Ovary (tissue), 9 donors: ENCODE measurements around the gene GPBP1. TPM values are rescaled to one million over a fixed set of nuclear protein-coding genes. Genes with fewer than 3 reads are reported as not detected.

Source experiments
- DNase-seq, 5 donors: peaks; one replicate each; pipeline ENCODE4 v3.0.0-alpha.2; 2019 to 2020
- H3K27ac ChIP-seq, 2 donors: fragments of 200-600 bp; one replicate each; pipeline versions ENCODE4 v1.5.1 to v1.8.0; 2019 to 2022
- H3K27me3 ChIP-seq: fragments of 200-600 bp; one replicate; pipeline ENCODE4 v1.8.0; 2022
- H3K36me3 ChIP-seq: fragments of 200-600 bp; sonication (generic); one replicate; pipeline ENCODE4 v1.5.1; 2019
- H3K4me1 ChIP-seq: one replicate; pipeline ENCODE4 v1.8.1; 2013; ENCODE audit warnings: mild to moderate bottlenecking, moderate library complexity; ENCODE audit not compliant: insufficient read depth
- H3K4me3 ChIP-seq: fragments of 200-600 bp; sonication (generic); one replicate; pipeline ENCODE4 v1.5.1; 2017
- H3K9me3 ChIP-seq, 2 donors: fragments of 200-600 bp in 1 of 2; sonication (generic) in 1 of 2; one replicate each; pipeline versions ENCODE4 v1.5.1 to v1.8.1; 2013 to 2019; ENCODE audit warnings: mild to moderate bottlenecking in 1 of 2, moderate library complexity in 1 of 2
- CTCF ChIP-seq, 3 donors: fragments of 450-650 bp in 2 of 3; fragments of 200-600 bp in 1 of 3; IDR thresholded peaks; one replicate each; pipeline versions ENCODE4 v1.5.1 to v1.8.0; 2016 to 2022; ENCODE audit warnings: antibody characterized with exemption in 3 of 3, mild to moderate bottlenecking in 1 of 3
- EP300 ChIP-seq: sonication (generic); formaldehyde crosslinking; IDR thresholded peaks from one replicate; pipeline ENCODE4 v1.6.1; 2017; ENCODE audit warnings: antibody characterized with exemption
- POLR2A ChIP-seq: fragments of 450-650 bp; IDR thresholded peaks from one replicate; pipeline ENCODE4 v1.6.1; 2017; ENCODE audit warnings: antibody characterized with exemption, mild to moderate bottlenecking, moderate library complexity
- WGBS, 3 donors: extraction: QIAGEN DNeasy Blood & Tissue Kit in 1 of 3; methylation state at CpG; one replicate each; pipeline versions ENCODE4 v1.1.5 to v1.1.7; 2013 to 2017; 5-methylcytosine and 5-hydroxymethylcytosine counted together
- intact Hi-C, 4 donors: fragments of 100-400 bp; cut with DNase I; formaldehyde crosslinking; loops; one replicate each; pipeline versions ENCODE4 v1.11.0 to v1.15.1; 2022 to 2023
- polyA plus RNA-seq, 2 donors: library from polyadenylated mRNA; stranded (reverse); fragments of 200-250 nt in 1 of 2; fragments of 350-450 nt in 1 of 2; fragmentation: Illumina TruSeq in 1 of 2; extraction: RNeasy Lipid Tissue Mini Kit (QIAGEN cat#74804) in 1 of 2; gene quantifications; one replicate each; pipeline ENCODE4 v1.2.3, GENCODE V29; 2013 to 2014
- total RNA-seq, 7 donors: library from RNA; depleted of rRNA in 2 of 7; stranded (reverse); fragments of >200 nt in 2 of 7; fragmentation: NEBNext Ultra II Directional in 3 of 7; extraction: Animal tissue kit (Norgen Biotek cat#: 25700) in 3 of 7; gene quantifications; one replicate each; pipeline versions ENCODE4 v1.1.0 to v1.2.4, GENCODE V29; 2016 to 2023
- donor health status: DM: no; HTN: no; CAD: no; lungs with moderate emphysema.
- donor health status: DM: no; HTN: no; CAD: no.
- donor health status: Bipolar disorder and iron deficiency.
- donor health status: DM: yes; HTN: yes; CAD: no.
- donor health status: DM: no; HTN: no; CAD: no.
- donor health status: DM: yes; HTN: yes; CAD: no.

Gene GPBP1
- total and polyA plus RNA-seq, 9 donors, result 63.7 to 124 (median 93.3) TPM

- TF ChIP-seq POLR2A (no peak), CTCF (IDR thresholded peaks at IDR 0.05) (no peak), EP300 (no peak)
These were observed 128.8 kb downstream of the GPBP1 start for GRCh38 chr5:57302643-57303042.

GRCh38 chr5:57303985-57304384, 130.1 kb downstream of the GPBP1 start:
- intact Hi-C loops, result loop anchor here in 3 of 4 donors (10.0 kb wide), 2 partner anchors 201 to 471 kb away; no protein-coding TSS in a partner anchor
- H3K4me3 ChIP-seq, result no peak overlapping the region
- DNase-seq, result no peak
- H3K4me1 ChIP-seq, result no peaks in the 10 kb centered on the region
- no peaks in the 10 kb centered on the region for H3K36me3 ChIP-seq
- WGBS, 3 donors, result 90 to 97% (median 95%) methylated on average over 3 of the region's 3 CpGs
- no peaks in the 10 kb centered on the region for H3K9me3 ChIP-seq
- no peaks in the 10 kb centered on the region for H3K27me3 ChIP-seq
- no peak overlapping the region for H3K27ac ChIP-seq
- TF ChIP-seq POLR2A (no peak), EP300 (no peak), CTCF (IDR thresholded peaks at IDR 0.05) (no peak)

More at GRCh38 chr5:57302643-57303042, 128.8 kb downstream of the GPBP1 start:
- H3K27me3 ChIP-seq, result no peaks in the 10 kb centered on the region
- no peak for DNase-seq
- no peak overlapping the region for H3K27ac ChIP-seq
- H3K36me3 ChIP-seq, result no peaks in the 10 kb centered on the region
- H3K4me3 ChIP-seq, result no peak overlapping the region
- no peaks in the 10 kb centered on the region for H3K9me3 ChIP-seq
- intact Hi-C loops, result loop anchor here in 3 of 4 donors (10.0 kb wide), 2 partner anchors 202 to 472 kb away; no protein-coding TSS in a partner anchor
- H3K4me1 ChIP-seq, result peaks cover 2% of the 10 kb centered on the region

- TF ChIP-seq CTCF (IDR thresholded peaks at IDR 0.05) (no peak), EP300 (no peak), POLR2A (no peak)
- intact Hi-C loops, result loop anchor here in 3 of 4 donors (10.0 kb wide), 2 partner anchors 200 to 470 kb away; no protein-coding TSS in a partner anchor
- Histone ChIP-seq H3K9me3 (no peaks in the 10 kb centered on the region), H3K4me1 (no peaks in the 10 kb centered on the region), H3K27me3 (no peaks in the 10 kb centered on the region), H3K4me3 (no peak overlapping the region), H3K27ac (no peak overlapping the region), H3K36me3 (no peaks in the 10 kb centered on the region)
- 55 to 62% (median 57%) methylated on average over 2 of the region's 2 CpGs for WGBS, 3 donors
- DNase-seq, result no peak
These were observed 131.1 kb downstream of the GPBP1 start for GRCh38 chr5:57304931-57305330.

- Histone ChIP-seq H3K9me3 (no peaks in the 10 kb centered on the region), H3K27ac (no peak overlapping the region), H3K4me1 (no peaks in the 10 kb centered on the region), H3K27me3 (no peaks in the 10 kb centered on the region), H3K4me3 (no peak overlapping the region), H3K36me3 (no peaks in the 10 kb centered on the region)
- no peak for DNase-seq
- intact Hi-C loops, result loop anchor here in 3 of 4 donors (10.0 kb wide), 2 partner anchors 198 to 468 kb away; no protein-coding TSS in a partner anchor
- no peak for TF ChIP-seq CTCF (IDR thresholded peaks at IDR 0.05)
- no peak for TF ChIP-seq POLR2A
- no peak for TF ChIP-seq EP300
- 92 to 95% (median 94%) methylated on average over 2 of the region's 2 CpGs for WGBS, 3 donors
These were observed 132.5 kb downstream of the GPBP1 start for GRCh38 chr5:57306359-57306758.
